ENCODE results near the gene POM121L12.

Gene POM121L12

GRCh38 chr7:53035499-53036412 lies at the start of gene POM121L12:
Gene POM121L12, plus strand, starts transcription at chr7:53035633. Its CDS starts 39 bp downstream, at chr7:53035672.
- TF ChIP-seq EZH2phosphoT487 (IDR thresholded peaks at IDR 0.05; ENCODE audit: low read depth) (no peak), CTCF (IDR thresholded peaks at IDR 0.05; ENCODE audit: low read depth, low read length) (no peak)
- Histone ChIP-seq H3K79me2 (ENCODE audit: low read length) (no peaks in the 10 kb centered on the region), H3K27me3 (ENCODE audit: low read depth, low read length) (no peaks in the 10 kb centered on the region), H3K27ac (ENCODE audit: low read length) (no peak within 1 kb of the TSS), H2AFZ (ENCODE audit: low read depth, low read length) (no peak within 1 kb of the TSS), H3K4me2 (ENCODE audit: low read length) (no peak within 1 kb of the TSS), H3K9me3 (ENCODE audit: insufficient read depth, low read length) (no peaks in the 10 kb centered on the region), H3K4me1 (ENCODE audit: low read length) (no peaks in the 10 kb centered on the region), H4K20me1 (ENCODE audit: insufficient read depth, low read length) (no peaks in the 10 kb centered on the region), H3K36me3 (replicated peaks; ENCODE audit: low read depth, low read length) (no peaks in the 10 kb centered on the region), H3K9ac (ENCODE audit: low read length) (no peak within 1 kb of the TSS), H3K4me3 (ENCODE audit: low read length) (no peak within 1 kb of the TSS)

- Histone ChIP-seq H3K4me3 (ENCODE audit: low read length) (no peak overlapping the region), H3K9ac (ENCODE audit: low read length) (no peak overlapping the region), H4K20me1 (ENCODE audit: insufficient read depth, low read length) (no peaks in the 10 kb centered on the region), H3K36me3 (replicated peaks; ENCODE audit: low read depth, low read length) (no peaks in the 10 kb centered on the region), H3K9me3 (ENCODE audit: insufficient read depth, low read length) (peaks cover 7% of the 10 kb centered on the region; the same call in 1 of the 2 replicates), H3K79me2 (ENCODE audit: low read length) (no peaks in the 10 kb centered on the region), H3K27ac (ENCODE audit: low read length) (no peak overlapping the region), H3K4me1 (ENCODE audit: low read length) (peaks cover 4% of the 10 kb centered on the region; the same call in 1 of the 2 replicates), H2AFZ (ENCODE audit: low read depth, low read length) (no peak overlapping the region), H3K27me3 (ENCODE audit: low read depth, low read length) (no peaks in the 10 kb centered on the region), H3K4me2 (ENCODE audit: low read length) (no peak overlapping the region)
- TF ChIP-seq CTCF (IDR thresholded peaks at IDR 0.05; ENCODE audit: low read depth, low read length) = no peak
- TF ChIP-seq EZH2phosphoT487 (IDR thresholded peaks at IDR 0.05; ENCODE audit: low read depth) = no peak
Measured at GRCh38 chr7:52992001-52992400, 43.4 kb upstream of the POM121L12 start.

GRCh38 chr7:52992479-52993162 lies 42.8 kb upstream of the POM121L12 start:
- TF ChIP-seq EZH2phosphoT487 (IDR thresholded peaks at IDR 0.05; ENCODE audit: low read depth) (no peak), CTCF (IDR thresholded peaks at IDR 0.05; ENCODE audit: low read depth, low read length) (no peak)
- H3K36me3 ChIP-seq (replicated peaks; ENCODE audit: low read depth, low read length) = no peaks in the 10 kb centered on the region
- peaks cover 5% of the 10 kb centered on the region; the same call in 1 of the 2 replicates for H3K9me3 ChIP-seq (ENCODE audit: insufficient read depth, low read length)
- H3K4me2 ChIP-seq (ENCODE audit: low read length) = no peak overlapping the region
- H4K20me1 ChIP-seq (ENCODE audit: insufficient read depth, low read length) = no peaks in the 10 kb centered on the region
- H3K9ac ChIP-seq (ENCODE audit: low read length) = no peak overlapping the region
- no peak overlapping the region for H3K27ac ChIP-seq (ENCODE audit: low read length)
- no peak overlapping the region for H2AFZ ChIP-seq (ENCODE audit: low read depth, low read length)
- H3K27me3 ChIP-seq (ENCODE audit: low read depth, low read length) = no peaks in the 10 kb centered on the region
- H3K4me3 ChIP-seq (ENCODE audit: low read length) = no peak overlapping the region
- H3K4me1 ChIP-seq (ENCODE audit: low read length) = peaks cover 8% of the 10 kb centered on the region; the same call in 1 of the 2 replicates
- H3K79me2 ChIP-seq (ENCODE audit: low read length) = no peaks in the 10 kb centered on the region

- Histone ChIP-seq H3K27me3 (ENCODE audit: low read depth, low read length) (no peaks in the 10 kb centered on the region), H3K79me2 (ENCODE audit: low read length) (no peaks in the 10 kb centered on the region), H4K20me1 (ENCODE audit: insufficient read depth, low read length) (no peaks in the 10 kb centered on the region), H3K9me3 (ENCODE audit: insufficient read depth, low read length) (no peaks in the 10 kb centered on the region), H3K4me2 (ENCODE audit: low read length) (no peak overlapping the region), H3K36me3 (replicated peaks; ENCODE audit: low read depth, low read length) (no peaks in the 10 kb centered on the region), H3K4me1 (ENCODE audit: low read length) (peaks cover 4% of the 10 kb centered on the region; the same call in 1 of the 2 replicates), H3K9ac (ENCODE audit: low read length) (no peak overlapping the region), H2AFZ (ENCODE audit: low read depth, low read length) (no peak overlapping the region), H3K4me3 (ENCODE audit: low read length) (no peak overlapping the region), H3K27ac (ENCODE audit: low read length) (no peak overlapping the region)
- TF ChIP-seq EZH2phosphoT487 (IDR thresholded peaks at IDR 0.05; ENCODE audit: low read depth) (no peak), CTCF (IDR thresholded peaks at IDR 0.05; ENCODE audit: low read depth, low read length) (no peak)
Measured at GRCh38 chr7:52995676-52996075, 39.8 kb upstream of the POM121L12 start.

Measured in OCI-LY3 (cell line).